ENCODE results near the gene CDRT15L2.
"Not testable (repeated sequence)": the region's sequence is repeated elsewhere in the genome, so short reads cannot be mapped to it uniquely, and the experiment has no call there.

Gene CDRT15L2

GRCh38 chr17:20575071-20575470 lies 4.5 kb upstream of the CDRT15L2 start:
- DNase-seq, result not testable (repeated sequence)

- not testable (repeated sequence) for DNase-seq
Observed at GRCh38 chr17:20583891-20584577, 4.5 kb downstream of the CDRT15L2 start.

- DNase-seq, result not testable (repeated sequence)
Observed at GRCh38 chr17:20588744-20589453, 9.4 kb downstream of the CDRT15L2 start.

- DNase-seq, result not testable (repeated sequence)
Observed at GRCh38 chr17:20589454-20589810, 9.9 kb downstream of the CDRT15L2 start.

GRCh38 chr17:20591040-20591439 lies 11.5 kb downstream of the CDRT15L2 start:
- not testable (repeated sequence) for DNase-seq

GRCh38 chr17:20605568-20605967 lies 26.0 kb downstream of the CDRT15L2 start:
- DNase-seq, result not testable (repeated sequence)

GRCh38 chr17:20609490-20609889 lies 30.0 kb downstream of the CDRT15L2 start:
- not testable (repeated sequence) for DNase-seq

- DNase-seq, result no peak
Observed at GRCh38 chr17:20611309-20611708, 31.8 kb downstream of the CDRT15L2 start.

- no peak for DNase-seq
Observed at GRCh38 chr17:20612635-20613034, 33.1 kb downstream of the CDRT15L2 start.

GRCh38 chr17:20613248-20613647 lies 33.7 kb downstream of the CDRT15L2 start:
- no peak for DNase-seq

- no peak for DNase-seq
Observed at GRCh38 chr17:20613905-20614304, 34.4 kb downstream of the CDRT15L2 start.

GRCh38 chr17:20615461-20615860 lies 35.9 kb downstream of the CDRT15L2 start:
- DNase-seq, result not testable (repeated sequence)
